Measurements from ENCODE around the gene SERPINI1. TPM values are rescaled to one million over a fixed set of nuclear protein-coding genes. Genes with fewer than 3 reads are reported as not detected.

Gene SERPINI1
- total and polyA plus RNA-seq, 9 of the 15 experiments (the other 6 are each of a cell fraction or from before 2014, with no cell fraction given), result 1.6 to 9.9 (median 3.5) TPM

- TF ChIP-seq UBTF (IDR thresholded peaks at IDR 0.05; ENCODE audit: borderline replicate concordance in 1 of 2, low read depth in 2 of 2, low read length in 2 of 2) (no peak), NFE2L1 (tag; IDR thresholded peaks at IDR 0.05; ENCODE audit: borderline replicate concordance, low read depth) (no peak), RBM17 (IDR thresholded peaks at IDR 0.05; ENCODE audit: borderline replicate concordance, low read depth, low read length) (no peak), RHOXF2B (CRISPR knock-in tag; conservative IDR thresholded peaks at IDR 0.05) (no peak), ZNF280A (IDR thresholded peaks at IDR 0.05; ENCODE audit: low read depth, partially characterized antibody) (no peak), LCOR (CRISPR knock-in tag; IDR thresholded peaks at IDR 0.05) (no peak), HES1 (IDR thresholded peaks at IDR 0.05; ENCODE audit: low read depth) (no peak), ADNP (tag; IDR thresholded peaks at IDR 0.05) (no peak), MTF1 (CRISPR knock-in tag; IDR thresholded peaks at IDR 0.05; ENCODE audit: borderline replicate concordance) (no peak), TCF3 (CRISPR knock-in tag; IDR thresholded peaks at IDR 0.05) (no peak), GTF2E2 (tag; IDR thresholded peaks at IDR 0.05) (no peak), PHTF2 (CRISPR knock-in tag; IDR thresholded peaks at IDR 0.05) (no peak), HMGN3 (IDR thresholded peaks at IDR 0.05; ENCODE audit: borderline replicate concordance, extremely low read depth, insufficient read length, low read depth, low read length) (no peak), HMBOX1 (IDR thresholded peaks at IDR 0.05) (no peak; the same call in 1 of the 2 replicates), CREB1 (IDR thresholded peaks at IDR 0.05) (no peak), CREB1 (CRISPR knock-in tag; IDR thresholded peaks at IDR 0.05) (no peak), ZNF511 (CRISPR knock-in tag; IDR thresholded peaks at IDR 0.05) (no peak), BRD4 (IDR thresholded peaks at IDR 0.05) (no peak), SIN3A (IDR thresholded peaks at IDR 0.05; ENCODE audit: borderline replicate concordance in 2 of 2, control insufficient read depth in 1 of 2, low read depth in 2 of 2, low read length in 2 of 2) (0 out of 4 replicates have a peak, but pooled peaks of 1 of the 2 experiments have one; percentile 36)
These were observed 3.0 kb upstream of the SERPINI1 start (continued) for GRCh38 chr3:167732313-167733065.

Data from K562 (cell line).